Fibroblast of skin of right biceps (primary cell): ENCODE results near the gene OSBPL10.
"Not testable (repeated sequence)": the region's sequence is repeated elsewhere in the genome, so short reads cannot be mapped to it uniquely, and the experiment has no call there.

ENCODE experiments used
- DNase-seq: peaks from one replicate; pipeline ENCODE4 v3.0.0-alpha.2; 2013

Gene OSBPL10

DNA sequence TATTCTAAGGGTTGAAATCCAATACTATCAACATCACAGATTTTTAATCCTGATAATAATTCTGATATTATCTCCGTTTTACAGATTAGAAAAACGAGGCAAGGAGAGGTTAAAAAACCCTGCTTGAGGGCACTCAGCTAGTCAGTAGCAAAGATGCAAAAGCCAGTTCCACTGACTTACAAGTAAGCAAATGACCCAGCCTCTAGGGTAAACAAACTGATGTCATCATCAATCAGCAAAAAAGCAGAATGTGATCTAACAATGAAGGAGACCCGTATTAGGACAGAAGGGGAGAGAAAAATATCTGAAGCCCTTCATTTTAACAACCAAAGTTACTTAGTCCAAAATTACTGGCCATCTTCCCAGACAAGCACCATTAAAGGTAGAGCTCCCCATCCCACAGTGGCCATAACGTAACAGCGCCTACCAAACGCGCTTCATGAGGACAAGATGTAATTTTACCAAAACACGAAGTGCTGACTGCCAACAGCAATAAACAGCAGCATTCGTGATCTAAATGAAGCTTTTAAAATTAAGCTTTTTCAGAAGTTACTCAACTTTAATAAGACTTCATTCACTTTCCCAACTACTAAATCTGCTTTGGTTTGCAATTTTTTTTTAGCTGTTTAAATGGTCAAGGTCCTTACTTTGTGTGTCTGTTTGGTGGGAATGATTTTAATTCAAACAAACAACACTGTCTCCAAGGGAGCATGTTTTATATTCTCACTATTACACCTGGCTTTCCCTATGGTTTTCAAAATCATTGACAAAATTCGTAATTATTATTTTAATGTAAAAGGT lies 176.6 kb downstream of the OSBPL10 start:
- no peak for DNase-seq

DNA sequence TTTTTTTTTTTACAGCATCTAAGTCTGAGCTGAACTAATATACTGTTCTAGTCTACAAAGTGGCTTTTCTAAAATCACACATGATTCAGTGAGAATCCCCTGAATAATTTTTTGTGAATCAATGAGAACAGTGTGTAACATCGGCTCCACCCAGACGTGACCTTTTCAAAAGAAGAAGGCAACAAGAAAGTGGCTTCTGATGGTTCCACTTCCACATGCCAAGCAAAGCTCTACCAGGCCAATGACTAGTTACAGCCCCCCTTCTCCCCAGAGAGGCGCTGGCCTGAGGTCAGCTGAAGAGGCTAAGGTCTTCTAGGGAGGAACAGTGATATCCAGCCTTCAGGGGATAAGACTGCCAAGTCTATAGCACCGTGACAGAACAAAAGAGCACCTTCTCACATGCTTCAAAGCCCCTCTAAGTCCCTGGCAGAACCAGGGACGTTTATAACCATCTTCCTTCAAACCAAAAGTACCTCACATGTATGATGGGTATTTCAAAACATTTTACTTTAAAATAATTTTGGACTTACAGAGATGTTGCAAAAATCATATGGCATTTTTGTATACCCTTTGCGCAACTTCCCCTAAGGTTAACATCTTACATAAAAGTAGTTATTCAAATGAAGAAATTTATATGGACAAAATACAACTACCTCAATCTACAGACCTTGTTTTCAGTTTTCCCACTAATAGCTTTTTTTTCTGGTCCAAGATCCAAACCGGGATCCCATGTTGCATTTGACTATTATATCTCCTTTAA lies 177.9 kb downstream of the OSBPL10 start:
- DNase-seq, result no peak

DNA sequence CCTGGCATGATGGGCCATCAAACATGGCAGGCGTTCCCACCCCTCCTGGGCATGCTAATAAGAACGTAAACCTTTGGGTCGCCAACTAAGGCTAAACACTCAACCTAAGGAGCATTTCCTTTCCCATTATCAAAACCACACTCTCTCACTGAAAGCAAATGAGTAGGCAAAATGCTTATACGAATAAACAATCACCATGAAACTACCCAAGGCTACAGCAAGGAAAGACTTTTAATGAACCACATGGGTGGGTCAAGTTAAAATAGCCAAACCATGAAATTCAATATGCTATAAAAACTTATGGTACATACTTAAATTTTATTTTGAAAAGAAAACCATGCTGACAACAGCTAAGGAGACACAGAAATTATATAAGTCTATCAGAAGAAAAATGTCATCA lies 180.6 kb downstream of the OSBPL10 start:
- no peak for DNase-seq

DNA sequence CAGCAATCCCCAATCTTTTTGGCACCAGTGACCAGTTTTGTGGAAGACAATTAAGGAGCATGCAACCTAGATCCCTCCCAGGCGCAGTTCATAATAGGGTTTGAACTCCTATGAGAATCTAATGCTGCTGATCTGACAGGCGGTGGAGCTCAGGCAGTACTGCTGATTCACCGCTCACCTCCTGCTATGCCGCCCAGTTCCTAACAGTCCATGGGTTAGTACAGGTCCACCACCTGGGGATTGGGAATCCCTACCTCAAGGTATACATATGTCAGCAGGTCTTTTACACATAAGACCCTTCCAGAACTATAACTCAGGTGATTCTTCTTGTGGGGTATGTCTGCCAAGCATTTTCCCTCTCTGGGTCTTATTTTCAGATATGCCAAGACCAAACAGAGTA lies 182.2 kb downstream of the OSBPL10 start:
- DNase-seq, result no peak

DNA sequence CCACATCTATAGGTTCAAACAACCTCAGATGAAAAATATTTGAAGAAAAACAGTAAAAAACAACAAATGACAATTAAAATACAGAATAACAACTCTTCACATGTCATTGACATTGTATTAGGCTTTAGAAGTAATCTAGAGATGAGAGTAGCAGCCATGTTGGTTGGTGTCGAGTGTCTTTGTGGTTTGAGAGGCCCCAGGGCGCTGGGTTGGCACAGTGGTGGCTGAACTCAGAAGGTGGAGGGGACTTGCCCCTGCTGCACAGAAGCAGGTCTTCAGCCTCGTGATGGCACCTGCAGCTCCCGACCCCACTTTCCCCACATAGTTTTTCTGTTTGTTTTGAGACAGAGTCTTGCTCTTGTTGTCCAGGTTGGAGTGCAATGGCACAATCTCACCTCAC lies 187.2 kb downstream of the OSBPL10 start:
- DNase-seq, result no peak

DNA sequence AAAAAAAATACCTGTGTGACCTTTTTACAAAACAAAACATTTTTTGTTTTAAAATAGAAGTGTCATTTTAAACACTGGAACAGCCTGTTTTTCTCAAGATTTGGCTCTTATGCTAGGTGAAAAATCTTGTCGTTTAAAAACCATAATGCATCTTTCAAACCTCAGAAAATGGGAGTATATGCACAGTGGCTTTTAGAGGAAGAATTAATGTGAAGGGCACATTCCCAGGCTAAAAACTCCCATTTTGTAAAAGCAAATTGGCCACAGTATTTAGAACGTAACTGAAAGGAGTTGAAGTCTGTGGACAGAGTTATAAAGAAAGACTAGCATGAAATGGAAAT lies 190.0 kb downstream of the OSBPL10 start:
- DNase-seq, result no peak

DNA sequence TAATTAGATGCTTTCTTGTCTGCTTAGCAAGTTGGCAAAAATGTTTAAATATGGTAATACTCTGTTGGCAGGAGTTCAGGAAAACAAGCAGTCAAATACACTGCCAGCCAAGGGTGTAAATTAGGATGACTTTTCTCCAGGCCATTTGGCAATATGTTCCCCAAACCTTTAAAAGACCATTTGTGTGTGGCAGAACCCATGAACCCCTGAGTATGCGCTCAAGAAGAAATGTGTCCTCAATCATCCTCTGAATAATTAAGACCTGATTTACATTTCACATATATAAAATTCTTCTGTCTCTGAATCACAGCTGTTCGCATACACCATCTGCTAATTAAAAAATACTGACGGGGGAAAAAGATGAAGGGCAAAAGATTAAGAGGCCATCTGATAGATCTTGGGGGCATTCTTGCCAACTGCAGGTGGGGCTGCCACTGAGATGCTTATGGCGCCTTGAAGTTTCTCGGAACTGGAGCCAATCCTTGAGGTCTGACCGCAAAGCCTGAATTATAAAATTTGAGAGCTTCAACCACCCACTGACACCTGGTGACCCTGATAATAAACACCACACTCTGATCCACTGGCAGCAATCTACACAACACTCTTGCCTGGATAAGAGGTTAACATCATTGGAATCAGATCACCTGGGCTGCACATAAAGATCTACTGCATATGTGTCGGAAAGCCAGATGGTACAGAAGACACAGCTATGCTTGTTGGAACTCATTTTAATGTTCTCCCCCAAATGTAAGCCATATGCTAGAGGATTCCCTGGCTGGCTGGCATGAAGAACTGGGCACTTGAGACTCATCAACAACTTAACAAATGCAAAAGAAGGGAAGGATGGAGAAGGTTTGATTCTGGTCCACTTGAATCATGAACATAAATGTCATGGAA lies 190.6 kb downstream of the OSBPL10 start:
- DNase-seq, result no peak

DNA sequence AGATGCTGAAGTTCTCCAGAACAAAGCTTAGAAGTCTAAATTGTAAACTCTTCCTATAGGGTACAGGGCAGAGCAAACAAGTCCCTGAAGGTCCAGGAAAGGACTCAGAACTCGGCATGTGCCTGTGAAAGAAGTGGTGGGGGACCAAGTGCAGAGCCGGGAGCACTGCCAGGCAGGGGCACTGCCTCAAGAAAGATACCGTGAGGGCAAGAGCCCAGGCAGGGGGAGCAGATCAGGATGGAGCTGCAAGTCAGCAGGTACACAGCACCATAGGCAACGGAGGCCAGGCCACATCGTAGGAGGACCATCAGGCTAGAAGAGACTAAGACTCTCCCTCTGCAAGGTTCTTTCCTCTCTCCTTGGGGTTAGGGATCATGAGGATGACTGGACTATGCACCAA lies 191.6 kb downstream of the OSBPL10 start:
- DNase-seq, result no peak

DNA sequence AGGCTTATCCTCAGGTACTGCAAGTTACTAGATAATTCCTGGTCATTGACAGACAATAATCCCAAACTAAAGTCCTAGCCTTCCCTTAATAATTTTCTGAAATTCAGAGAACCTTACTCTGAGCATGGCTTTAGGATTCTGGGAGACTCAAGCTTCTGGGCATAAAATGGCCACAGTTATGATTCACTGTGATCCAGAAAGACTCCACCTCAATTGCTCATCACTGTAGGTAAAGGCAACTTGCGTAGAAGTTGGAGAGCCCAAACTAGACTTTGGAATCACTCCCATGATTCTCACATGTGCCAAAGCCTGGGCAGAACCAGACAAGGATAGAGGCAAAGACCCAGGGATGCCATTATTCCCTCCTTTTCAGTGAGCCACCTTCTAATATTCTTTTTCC lies 195.3 kb downstream of the OSBPL10 start:
- DNase-seq, result no peak

DNA sequence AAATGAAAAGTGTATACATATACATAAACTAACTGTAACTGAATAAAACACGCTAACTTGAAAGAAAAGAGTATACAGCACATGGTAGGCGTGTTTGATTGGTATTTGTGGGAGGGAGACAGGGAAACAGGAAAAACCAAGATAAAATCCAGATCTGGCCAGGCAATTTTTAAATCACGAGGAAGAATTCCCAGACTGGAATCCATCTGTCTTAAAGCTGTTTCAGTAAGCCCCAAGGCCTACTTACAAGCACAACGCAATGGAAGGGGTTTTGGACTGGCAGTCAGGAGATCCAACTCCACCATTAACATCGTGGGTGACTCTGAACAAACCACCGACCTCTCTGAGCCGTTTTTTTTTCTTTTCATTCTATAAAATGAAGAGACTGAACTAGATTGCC lies 195.8 kb downstream of the OSBPL10 start:
- DNase-seq, result no peak

DNA sequence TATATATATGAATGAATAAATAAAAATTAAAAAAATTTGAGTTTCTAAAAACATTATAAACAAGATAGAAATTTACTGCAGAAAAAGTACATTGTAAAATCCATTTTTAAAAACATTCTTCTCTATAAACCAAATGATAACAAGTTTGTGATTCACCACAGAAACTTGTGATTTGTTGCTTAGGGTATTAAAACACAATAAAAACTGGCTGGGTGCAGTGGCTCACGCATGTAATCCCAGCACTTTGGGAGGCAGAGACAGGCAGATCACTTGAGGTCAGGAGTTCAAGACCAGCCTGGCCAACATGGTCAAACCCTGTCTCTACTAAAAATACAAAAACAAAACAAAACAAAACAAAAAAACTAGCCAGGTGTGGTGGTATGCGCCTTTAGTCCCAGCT lies 197.2 kb downstream of the OSBPL10 start:
- peak; percentile 12 for DNase-seq

DNA sequence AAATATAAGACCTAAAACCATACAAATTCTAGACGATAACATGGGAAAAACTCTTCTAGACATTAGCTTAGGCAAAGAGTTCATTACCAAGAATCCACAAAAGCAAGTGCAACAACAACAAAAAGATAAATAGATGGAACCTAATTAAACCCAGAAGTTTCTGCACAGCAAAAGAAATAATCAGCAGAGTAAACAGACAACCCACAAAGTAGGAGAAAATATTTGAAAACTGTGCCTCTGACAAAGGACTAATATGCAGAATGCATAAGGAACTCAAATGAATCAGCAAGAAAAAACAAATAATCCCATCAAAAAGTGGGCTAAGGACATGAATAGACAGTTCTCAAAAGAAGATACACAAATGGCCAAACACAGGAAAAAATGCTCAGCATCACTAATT lies 198.8 kb downstream of the OSBPL10 start:
- DNase-seq, result not testable (repeated sequence)

DNA sequence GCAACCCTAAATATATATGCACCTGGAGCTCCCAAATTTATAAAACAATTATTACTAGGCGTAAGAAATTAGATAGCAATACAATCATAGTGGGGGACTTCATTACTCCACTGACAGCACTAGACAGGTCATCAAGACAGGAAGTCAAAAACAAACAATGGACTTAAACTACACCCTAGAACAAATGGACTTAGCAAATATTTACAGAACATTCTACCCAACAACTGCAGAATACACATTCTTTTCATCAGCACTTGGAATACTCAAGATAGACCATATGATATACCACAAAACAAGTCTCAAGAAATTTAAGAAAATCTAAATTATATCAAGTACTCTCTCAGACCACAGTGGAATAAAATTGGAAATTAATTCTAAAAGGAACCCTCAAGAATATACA lies 201.5 kb downstream of the OSBPL10 start:
- DNase-seq, result no peak

DNA sequence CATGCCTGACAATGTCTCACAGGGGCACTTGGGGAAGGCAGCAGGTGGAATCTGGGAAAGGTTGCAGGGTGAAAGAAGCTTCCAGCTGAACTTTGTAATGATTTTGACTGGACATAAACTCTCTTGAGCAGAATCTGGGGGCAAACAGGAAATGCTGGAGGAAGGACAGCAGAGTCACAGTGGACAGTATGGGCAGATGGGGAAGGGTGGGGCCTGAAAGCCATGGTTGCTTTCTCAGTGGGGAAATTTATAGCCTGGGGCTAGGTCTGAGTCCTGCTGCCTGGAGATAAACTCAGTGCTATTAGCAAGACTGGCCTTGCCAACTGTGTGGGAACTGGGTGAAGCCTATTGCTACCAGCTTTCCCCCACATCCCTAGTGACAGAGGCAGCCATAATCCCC lies 203.2 kb downstream of the OSBPL10 start:
- DNase-seq, result no peak

DNA sequence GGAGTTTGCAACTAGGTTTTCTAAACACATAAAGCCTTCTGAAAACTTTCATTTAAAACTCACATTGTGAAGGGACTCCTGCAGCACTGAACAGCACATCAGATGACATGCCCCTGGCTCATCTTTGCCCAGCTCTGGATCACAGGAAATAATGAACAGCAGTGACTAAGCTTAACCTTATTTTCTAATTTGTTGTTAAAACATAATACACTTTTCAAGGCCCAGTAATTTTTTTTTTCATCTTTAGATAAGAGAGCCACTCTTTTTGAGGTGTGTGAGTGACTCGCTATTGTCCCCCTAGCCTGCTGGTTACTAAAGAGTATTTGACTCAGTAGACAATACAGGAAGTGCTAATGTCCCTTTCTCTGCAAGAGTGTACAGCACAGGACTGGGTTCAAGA lies 204.0 kb downstream of the OSBPL10 start:
- DNase-seq, result no peak

DNA sequence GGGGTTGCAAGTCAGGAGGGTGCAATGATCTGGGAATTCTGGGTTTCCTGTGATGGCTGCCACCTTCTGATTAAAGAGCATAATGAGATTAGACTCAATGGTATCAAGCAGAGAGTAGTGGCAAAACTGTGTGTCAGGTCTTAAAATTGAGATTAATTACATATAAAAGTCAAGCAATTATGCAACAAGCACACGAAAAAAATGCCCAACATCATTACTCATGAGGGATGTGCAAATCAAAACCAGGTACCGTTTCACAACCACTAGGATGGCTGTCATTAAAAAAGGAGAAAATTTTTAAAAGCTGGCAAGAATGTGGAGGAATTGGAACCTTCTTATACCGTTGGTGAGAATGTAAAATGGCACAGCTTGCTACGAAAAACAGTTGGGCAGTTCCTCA lies 205.0 kb downstream of the OSBPL10 start:
- DNase-seq, result no peak

DNA sequence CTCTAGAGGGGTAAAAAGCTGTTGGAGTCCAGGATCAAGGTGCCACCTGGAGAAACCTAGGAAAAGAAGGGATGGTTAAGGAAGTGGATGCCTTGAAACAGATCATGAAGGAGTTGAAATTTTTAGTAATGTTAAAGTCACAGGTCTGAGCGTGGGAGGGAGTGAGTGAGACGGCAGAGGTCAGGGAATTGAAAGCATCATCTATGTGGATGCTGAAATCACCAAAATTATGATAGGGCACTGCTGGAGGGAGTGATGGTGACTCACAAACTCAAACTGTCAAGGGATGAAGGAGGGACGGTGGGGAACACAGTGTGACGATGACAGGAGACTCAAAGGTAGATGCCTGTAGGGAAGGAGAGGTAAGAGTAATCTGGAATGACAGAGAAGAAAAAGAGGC lies 205.7 kb downstream of the OSBPL10 start:
- no peak for DNase-seq

DNA sequence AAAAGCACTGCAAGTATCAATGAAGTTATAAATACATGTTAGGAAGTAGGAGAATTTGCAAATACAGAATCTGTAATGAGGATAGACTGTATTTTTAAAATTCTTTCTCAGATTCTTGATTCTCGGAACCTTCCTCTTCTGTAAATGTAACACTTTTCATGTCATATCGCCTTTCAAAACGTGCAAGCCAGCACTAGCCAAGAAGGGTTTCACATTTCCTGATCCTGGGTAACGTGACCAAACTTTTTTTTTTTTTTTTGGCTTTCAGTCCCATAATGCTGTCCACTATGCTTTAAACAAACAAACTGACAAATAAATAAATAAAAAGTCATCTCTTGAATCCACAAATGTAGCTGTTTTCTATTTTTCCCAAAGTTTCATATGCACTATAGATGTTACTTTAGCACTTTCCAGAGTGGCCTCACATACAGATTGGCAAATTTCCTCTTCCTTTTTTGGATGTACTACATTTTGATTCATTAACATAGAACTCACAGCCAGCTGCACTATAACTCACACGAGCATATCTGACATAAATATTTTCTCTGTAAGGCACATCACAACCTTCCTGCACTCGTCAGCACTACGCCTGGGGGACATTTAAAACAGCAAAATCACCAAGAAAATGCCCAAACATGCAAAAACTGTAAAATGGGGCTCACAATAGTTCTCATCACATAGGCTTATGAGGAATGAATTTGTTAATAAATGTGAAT lies 208.1 kb downstream of the OSBPL10 start:
- no peak for DNase-seq

DNA sequence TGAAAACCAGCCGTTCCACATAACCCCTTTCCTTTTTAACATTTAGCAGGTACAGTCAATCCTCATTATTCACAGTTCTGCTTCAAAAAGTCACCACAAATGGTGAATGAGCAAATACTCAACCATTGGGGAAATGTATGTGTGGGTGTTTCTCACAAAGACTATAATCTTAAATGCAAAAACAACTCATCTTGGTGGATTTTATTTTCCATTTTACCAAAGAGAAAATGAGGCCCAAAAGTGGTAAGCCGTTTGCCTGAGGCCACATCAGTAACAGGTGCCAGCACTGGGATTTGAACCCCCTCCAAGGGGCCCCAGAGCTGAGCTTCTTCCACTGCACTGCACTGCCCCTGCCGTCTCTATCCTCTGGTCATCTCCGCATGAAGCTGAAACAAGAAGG lies 208.8 kb downstream of the OSBPL10 start:
- DNase-seq, result no peak

DNA sequence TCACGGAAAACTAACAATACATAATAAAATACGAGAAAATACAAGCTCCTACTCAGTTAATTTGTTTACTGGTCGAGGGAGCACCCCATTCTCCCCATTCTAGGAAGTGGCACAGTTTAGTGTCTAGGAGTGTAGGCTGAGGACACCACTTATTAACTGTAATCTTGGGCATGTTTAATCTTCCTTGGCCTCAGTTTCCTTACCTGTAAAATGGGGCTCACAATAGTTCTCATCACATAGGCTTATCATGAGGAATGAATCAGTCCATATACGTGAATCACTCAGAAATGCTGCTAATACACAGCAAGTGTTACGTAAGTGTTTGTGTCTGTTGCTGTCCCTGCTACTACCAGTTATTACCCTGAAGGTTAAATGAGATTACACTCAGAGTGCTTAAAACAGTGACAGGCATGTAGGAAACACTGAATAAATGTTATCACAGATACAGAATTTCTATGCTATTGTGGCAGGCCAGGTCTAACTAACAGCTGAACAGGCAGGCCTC lies 210.2 kb downstream of the OSBPL10 start:
- peak; percentile 11 for DNase-seq

DNA sequence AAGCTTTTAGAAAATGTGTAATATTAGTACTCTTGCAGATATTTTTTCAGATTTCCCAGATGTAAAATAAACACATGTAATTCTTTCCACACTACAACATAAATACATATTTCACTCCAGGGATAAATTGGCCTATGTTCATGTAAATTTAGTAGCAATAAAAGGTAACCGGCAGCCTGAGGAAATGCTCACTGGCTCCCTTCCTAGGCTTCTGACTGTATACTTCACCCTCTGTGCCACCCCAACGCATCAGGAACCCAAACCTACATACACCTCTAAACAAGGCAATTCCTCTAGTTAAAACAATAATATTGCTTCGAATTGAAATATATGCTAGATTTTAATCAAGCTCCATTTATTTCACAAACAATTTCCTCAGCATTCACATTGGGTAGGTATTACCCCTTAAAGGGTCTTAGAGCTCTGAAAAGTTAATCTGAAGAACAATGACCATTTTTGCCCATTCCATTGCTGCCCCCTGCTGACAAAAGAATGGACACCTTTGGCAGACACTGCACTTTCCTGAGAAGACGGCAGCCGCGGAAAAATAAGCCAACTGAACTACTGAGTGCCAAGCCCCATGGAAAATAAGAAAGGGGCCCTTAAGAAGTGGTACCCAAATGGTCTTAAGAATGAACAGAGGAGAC lies 212.5 kb downstream of the OSBPL10 start:
- peak; percentile 53 for DNase-seq

DNA sequence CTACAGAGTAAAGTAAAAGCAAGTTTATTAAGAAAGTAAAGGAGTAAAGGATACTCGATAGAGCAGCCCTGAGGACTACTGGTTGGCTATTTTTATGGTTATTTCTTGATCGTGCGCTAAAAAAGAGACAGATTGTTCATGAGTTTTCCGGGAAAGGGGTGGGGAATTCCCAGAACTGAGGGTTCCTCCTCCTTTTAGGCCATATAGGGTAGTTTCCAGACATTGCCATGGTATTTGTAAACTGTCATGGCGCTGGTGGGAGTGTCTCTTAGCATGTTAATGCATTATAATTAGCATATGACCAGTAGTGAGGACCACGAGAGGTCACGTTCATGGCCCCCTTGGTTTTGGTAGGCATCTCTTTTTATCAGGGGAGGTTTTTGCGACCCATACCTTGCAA lies 213.1 kb downstream of the OSBPL10 start:
- DNase-seq, result no peak
